ENCODE data around the gene EMCN.

EMCN gene

DNA sequence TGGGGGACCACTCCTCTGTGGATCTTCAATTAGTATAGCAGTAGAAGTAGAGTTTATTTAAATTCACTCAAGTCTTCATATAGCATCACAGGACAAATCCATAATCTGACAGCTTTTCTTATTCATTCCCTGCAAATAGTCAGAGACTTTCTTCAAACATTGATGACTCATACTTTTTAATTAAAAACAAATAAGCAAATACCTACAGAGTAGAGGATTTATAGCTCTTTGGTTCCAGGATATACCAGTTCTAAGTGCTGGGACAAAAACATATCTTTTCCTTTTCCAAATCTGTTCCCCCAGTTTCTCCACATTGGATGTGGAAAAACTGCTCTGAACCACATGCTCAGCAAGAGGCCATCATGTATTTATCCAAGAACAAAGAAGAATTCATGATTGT lies 24.1 kb downstream of the EMCN start:
- no peak for DNase-seq

DNA sequence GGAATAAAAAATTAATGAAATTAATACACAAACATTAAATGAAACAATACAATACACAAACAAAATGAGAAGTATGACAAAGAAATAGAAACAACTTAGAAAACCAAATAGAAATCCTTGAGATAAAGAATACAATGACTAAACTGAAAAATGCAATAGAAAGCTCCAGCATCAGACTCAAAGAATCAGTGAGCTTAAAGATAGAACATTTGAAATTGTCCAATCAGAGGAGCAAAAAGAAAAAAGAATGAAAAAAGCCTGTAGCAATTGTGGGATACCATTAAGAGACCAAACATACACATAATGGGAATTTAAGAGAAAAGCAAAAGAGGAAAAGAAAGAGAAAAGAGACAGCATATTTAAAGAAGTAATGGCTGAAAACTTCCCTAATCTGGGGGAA lies 25.7 kb downstream of the EMCN start:
- DNase-seq = no peak

DNA sequence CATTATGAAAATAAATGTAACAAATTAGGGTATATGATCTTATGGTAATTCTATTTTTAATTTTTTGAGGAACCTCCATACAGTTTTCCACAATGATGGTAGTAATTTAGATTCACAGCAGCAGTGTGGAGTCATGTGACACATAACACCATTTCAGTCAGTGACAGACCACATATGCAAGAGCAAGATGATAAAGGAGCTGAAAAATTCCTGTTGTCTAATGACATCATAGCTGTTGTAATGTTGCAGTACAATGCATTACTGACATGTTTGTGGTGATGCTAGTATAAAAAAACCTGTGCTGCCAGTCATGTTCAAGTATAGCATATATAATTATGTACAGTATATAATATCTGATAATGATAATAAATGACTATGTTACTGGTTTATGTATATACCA lies 28.5 kb downstream of the EMCN start:
- no peak for DNase-seq

DNA sequence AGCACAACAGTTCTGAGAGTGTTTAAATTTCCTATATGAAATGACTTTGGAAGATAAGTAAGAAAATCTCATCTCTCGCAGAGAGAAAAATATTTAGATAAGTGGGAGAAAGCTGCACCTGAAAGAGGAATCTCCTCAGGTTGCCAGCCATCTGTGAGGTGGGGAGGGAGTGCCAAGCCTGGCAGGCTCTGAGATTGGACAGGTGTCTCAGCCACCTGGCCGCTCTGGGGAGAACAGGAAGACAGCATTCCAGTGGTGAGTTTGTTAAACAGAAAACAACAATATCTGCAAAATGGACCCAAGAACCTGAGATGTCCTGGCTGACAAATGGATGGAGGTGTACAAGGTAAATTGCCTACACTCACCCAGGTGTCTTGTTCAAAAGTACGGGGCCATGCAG lies 31.3 kb downstream of the EMCN start:
- no peak for DNase-seq

DNA sequence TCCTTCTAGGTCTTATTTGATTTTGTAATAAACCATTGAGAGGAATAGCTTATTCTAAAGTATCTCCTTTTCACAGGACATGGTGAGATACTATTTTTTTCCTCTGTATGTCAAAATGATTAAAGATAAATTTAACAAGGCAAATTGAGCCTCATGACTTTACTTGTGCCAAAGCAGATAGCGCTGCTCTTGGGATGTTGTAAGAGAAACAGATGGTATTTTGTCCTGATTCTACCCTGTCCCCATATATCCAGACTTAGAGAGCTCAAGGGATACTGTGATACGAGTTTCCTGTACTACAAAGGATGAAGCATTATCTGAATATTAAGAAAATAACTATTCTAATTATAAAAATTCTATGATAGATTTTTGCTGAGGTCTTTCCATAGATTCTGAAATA lies 34.0 kb downstream of the EMCN start:
- peak in 1 of 58 donors; percentile 2 for DNase-seq

DNA sequence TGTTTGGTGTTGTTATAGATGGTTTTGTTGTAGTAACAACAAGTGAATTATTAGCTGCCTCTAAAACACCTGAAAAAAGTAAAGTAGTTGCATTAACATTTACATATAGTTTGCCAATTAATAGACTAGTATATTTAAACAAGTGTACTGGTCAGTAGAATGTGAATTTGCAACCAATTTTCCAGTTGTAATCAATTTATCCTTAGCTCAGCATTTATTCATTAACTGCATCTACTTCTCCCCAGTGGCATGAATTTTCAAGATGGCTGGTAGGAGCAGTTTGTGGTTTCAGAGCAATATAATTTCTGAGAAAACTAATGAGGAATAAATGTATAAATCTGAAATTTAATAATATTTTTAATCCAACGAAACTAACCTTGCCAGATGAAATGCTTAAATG lies 37.9 kb downstream of the EMCN start:
- no peak for DNase-seq

DNA sequence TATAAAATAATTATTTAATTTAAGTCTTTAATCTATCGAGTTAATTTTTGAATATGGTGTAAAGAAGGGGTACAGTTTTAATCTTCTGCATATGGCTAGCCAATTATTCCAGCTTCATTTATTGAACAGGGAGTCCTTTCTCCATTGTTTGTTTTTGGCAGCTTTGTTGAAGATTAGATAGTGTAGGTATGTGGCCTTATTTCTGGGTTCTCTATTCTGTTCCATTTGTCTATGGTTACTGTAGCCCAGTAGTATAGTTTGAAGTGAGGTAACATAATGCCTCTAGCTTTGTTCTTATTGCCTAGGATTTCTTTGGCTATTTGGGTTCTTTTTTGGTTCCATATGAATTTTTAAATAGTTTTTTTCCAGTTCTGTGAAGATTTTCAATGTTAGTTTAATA lies 48.3 kb downstream of the EMCN start:
- no peak for DNase-seq

DNA sequence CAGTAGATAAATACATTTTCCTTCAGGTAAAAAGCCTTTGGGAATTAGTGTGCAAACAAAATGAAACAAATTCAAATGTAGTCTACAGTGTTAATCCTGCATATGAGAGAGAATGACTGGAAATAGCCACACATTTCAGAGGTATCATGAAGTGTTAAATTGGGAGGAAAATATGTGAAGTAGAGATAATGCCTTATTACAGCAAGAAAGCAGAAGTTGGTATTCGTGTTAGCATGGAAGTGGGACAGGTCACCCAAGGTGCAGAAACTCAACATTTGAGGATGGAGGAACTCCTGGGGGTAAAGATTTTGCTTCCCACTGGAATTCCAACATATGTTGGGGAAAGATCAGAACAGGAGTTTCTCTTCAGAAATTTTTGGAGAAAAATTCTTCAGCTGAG lies 51.3 kb downstream of the EMCN start:
- DNase-seq = no peak

DNA sequence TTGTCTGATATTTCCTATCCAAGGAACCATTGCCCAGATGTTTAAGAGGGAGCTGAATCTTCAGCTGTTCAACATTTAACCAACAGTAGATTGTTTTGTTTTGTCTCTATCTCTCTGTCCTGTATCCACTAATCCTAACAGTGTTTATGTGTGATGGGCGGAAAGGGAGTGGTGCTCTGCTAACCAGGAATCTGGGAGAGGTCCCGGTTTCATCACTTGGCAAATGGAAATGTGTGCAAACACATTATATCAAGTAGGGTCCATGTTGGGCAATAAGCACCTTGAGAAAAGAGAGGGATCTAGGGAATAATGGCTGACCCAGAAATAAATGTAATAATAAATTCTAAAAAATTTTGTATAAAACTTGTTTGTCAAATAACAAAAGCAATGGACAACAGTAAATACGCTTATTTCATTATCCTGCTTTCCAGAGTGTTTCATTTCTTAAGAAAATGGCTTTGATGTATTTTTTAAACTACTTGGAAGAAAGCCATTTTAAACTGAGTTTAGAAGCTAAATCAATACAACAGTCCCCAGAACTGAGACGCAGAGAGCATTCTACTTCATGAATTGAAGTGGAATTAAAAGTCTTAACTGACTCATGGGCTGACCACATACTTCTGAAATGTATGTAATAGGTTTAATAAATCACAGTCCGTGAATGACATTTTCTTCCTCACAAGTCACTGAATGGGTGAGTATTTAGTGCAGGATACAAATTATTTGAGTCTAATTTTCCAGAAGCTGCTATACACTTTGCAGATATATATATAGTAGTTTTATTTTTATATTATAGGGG lies 55.8 kb downstream of the EMCN start:
- no peak for DNase-seq

DNA sequence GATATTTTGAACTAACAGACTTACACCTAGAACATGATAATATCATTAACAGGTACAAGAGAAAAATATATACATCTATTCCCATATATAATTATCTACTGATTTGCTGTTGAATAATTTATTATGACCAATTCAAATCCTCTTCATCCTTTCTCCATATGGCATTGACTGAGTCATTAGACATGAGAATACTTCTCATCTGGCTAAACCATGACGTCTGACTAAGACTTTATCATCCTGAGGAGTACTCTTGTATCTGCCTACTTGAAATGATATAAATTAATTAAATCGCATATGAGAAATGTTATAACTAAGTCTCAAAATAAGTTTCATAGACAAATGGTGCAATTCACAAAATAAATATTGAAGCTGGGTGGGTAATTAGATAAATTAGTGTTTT lies 67.4 kb downstream of the EMCN start:
- no peak for DNase-seq

DNA sequence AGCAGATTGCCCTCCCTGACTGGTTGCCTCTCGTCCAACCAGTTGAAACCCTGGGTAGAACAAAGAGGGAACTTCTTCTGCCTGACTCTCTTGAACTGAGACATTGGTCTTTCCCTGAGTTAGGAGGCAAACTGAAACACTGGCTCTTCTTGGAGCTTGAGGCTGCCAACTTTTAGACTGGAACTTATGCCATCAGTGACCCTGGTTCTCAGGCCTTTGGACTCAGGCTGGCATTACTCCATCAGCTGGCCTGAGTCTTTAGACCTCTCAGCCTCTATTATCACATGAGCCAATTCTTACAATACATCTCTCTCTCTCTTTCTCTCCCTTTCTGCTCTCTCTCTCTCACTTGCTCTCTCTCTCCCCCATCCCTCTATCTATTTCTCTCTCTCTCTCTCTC lies 86.4 kb downstream of the EMCN start:
- DNase-seq = no peak

DNA sequence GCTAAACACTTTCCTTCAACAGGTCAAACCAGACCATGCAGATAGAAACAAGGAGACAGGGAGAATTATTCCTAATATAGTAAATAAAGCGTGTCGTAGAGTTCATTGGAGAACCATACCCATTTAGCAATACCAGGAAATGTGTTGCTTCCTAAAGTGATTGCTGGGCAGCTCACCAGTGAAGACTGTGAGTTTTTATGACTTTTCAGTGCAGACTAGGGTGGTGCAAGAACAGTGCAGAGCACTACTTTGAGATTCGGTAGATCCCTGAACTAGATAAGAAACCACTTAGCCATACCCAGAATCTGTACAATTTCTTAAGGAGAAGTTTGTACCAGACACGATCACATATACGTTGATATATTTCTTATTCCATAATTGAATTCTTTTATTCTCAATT lies 87.4 kb downstream of the EMCN start:
- no peak for DNase-seq

DNA sequence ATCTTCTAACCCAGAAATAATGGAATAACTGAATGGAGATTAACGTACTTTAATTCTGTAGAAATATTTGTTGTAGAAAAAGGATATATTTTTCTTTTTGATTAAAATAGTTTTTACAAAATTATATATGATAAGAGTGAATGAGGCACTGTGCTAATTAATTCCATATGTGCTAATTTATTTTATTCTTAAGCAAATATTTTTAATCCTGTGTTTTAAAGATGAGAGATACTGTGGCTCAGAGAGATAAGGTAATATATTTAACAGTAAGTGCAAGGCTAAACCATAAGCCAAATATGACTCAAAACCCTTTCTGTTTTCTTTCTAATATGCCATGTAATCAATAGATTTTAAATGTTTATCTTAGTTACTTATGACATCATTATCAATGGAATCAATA lies 88.2 kb downstream of the EMCN start:
- DNase-seq = no peak

DNA sequence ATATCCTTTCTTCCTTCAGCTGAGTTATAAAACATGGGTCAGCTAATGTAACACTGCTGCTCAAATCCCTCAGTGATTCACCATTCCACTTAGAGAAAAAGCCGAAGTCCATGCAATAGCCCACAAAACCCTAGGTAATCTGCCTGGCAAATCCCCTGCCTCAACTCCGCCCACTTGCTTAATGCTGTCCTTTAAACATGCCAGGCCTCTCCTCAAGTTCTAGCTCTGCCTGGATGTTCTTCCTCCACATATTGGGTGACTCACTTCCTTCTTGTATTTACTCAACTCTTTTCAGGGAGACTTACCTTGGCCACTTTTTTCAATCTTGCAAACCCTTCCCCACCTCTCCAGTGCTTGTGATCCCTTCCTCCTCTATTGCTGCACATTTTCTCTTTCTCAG lies 89.8 kb downstream of the EMCN start:
- no peak for DNase-seq

DNA sequence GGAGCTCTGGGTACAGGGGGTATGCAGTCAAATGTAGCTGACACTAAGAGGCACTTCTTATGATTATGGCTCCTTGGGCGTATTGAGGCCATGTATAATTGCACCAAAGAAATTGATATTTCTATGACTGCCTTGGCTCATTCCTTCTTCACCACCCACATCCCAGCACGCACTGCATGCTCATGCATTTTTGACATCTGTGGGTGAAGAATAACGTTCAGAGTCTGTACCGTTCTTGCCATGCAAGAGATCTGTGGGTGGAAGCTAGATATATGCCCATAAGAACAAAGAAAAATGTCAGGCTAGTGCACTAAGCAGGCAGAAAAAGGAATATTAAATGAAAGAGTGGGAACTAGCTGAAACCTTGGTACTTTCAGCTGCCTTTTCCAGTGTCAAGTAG lies 93.4 kb downstream of the EMCN start:
- DNase-seq = peak in 25 of 58 donors; percentile 1 to 72 (median 11)

DNA sequence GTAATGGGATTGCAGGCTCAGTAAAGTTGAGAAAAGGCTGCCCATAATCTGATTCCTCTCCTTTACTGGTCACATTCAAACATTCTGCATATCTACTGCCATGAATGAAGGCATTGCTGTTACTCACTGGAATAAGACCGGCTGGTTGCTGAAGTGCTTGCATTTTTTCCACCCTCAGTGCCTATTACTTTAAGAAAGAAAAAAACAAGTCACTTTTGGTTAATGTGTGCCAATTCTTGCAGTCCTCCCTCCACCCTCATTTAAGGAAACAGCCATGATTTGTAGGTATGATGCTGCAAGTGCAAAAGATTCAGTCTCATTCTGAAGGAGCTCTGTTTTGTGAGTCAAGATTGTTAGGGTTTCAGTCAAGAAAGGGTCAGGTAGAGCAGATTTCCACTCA lies 94.9 kb downstream of the EMCN start:
- no peak for DNase-seq

DNA sequence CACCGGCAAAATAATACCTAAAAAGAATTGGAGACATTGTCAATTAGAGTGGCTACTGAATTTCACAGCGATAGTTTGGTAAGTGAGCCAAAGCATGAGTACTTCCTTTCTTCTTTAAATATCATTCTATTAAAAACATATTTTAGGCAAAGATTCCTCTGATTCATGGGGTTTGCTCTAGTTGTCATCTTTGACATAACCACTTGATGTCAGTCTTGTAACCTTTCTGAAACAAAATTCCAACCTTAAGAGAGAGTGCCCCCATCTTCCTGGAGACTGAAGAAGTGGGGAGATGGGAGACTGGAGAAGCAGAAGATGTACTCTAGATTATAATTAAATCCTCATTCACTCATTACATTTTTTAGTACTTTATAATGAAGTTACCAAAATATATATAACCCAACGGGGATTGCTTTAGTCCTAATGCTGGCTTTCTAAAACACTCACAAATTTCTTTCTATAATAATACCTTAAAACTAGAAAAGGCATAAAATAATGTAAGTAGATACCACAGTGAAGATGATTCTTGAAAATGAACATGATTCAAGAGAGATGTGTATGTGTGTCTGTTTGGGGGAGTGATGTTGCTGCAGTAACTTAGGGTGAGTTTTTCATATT lies 96.4 kb downstream of the EMCN start:
- DNase-seq = peak in 2 of 58 donors; percentile 10 to 40

DNA sequence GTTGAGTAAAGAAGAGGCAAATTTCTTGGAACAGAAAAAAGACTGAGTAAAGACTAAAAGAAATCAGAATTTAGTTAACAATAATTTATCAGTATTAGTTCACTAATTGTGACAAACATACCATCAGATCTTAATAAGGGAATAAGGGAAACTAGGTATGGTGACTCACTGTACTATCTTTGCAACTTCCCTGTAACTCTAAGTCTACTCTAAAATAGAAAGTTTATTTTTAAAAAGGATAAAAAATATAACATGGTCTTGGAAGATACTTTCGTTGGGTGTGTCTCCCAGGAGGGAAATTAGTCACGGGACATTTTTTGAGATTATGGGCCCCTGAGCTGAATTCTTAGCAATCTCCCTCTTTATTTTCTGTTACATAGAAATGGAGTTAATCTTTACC lies 97.3 kb downstream of the EMCN start:
- no peak for DNase-seq

DNA sequence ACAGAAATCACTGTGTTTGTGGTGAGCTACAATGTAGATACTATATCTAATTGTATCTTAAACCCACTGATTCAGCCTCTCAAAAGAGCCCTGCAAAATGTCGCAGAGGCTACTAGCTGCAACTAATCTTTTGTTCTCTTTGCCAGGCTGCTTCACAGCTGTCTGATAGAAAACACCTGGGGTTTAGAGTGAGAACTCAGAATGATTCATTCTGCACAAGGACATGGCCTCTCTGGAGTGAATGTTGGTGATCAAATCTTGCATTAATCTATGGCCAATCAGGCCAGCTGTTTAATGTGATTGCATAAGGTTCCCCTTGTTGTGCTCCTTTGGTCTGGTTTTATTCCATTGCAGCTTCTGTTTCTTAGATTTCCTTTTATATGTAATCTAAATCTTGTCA lies 100.3 kb downstream of the EMCN start:
- no peak for DNase-seq

DNA sequence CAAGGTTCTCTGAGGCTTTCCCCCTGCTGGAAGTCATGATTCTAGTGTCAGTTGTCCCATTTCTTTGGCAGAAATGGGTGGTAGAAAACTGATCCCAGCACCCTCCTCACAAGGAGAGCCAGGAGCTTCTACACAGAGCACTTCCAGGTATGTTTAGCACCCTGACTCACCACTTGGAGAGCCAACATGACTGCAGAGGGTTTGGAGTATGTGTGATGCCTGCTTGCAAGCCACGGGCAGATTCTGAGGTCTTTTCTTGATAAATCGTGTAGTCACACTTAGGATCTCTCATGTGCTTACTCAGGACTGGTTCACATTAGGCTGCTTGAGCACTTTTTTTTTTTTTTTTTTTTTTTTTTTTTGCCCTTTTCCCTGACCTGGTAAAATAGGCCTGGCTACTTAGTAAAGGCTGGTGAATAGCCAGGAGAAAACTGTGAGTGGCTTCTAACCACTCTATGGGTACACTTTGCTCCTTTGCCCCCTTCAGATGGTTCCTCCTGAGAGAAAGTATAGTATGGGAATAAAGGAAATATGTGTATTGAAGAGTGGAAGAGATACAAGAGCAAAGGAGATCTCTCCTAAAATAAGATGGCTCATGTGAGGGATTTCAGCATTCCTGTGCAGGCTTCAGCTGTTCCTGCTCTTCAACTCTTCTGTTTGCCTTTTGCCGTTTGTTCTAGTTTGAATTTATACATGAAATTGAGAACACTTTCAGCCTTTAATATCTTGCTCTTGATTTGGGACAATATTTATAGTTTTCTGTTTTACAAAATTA lies 103.6 kb downstream of the EMCN start:
- DNase-seq = no peak

DNA sequence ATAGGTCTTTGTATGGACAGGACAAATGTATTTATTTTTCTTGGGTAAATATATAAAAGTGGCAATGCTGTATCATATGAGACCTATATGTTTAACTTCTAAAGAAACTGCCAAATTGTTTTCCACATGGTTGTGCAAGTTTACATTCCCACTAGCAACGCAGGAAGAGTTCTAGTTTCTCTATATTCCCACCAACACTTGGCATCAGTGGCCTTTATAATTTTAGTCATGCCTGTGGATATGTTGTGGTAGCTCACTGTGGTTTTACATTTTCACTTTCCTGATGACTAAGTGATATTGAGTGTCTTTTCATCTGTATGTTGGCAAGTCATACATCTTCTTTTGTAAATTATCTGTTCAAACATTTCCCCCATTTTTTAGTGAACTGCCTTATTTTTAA lies 126.0 kb downstream of the EMCN start:
- no peak for DNase-seq

DNA sequence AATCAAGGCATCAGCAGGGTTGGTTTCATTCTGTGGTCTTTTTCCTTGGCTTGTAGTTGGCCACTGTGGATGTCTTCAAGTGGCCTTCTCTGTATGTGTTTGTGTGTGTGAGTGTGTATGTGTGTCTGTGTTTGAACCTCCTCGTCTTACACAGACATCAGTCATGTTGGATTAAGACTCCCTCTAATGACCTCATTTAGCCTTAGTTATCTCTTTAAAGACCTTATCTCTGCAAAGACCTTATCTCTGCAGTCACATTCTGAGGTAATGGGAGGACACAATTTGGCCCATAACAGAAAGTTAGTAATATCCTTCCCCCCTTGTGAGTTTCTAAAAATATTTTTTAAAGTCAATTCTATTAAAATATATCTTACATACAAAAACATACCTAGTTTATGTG lies 126.7 kb downstream of the EMCN start:
- no peak for DNase-seq

DNA sequence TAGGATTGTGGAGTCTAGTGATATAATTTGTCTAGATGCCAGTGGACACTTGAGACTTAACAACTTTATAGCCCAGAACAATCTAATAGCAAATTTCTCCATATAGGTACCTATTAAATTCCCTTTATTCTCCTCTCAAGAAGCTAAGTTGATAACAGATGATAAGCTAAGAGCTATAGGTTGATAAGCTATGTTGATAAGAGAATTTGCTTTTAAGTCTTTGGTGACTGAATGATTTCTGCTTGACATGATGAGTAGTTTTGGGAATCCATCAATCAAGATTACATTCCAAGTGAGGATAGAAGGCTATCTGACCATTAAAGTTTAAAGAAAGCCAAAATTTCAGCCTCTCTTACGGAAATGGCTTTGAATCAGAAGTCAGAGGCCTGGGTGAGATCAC lies 131.6 kb downstream of the EMCN start:
- DNase-seq = no peak
